SK-N-SH (cell line): ENCODE data around the gene SH3RF1. TPM values are rescaled to one million over a fixed set of nuclear protein-coding genes. Genes with fewer than 3 reads are reported as not detected.

Experiments
- CTCF ChIA-PET: fragments of 300-600, 350-600 bp; formaldehyde crosslinking; extraction: SDS; loops from one replicate; lab custom pipeline; 2021; lab: Yijun Ruan, JAX
- POLR2A ChIA-PET: fragments of 350-600 bp; sonication (Branson Sonifier 250); formaldehyde crosslinking; extraction: SDS; loops from one replicate; lab custom pipeline; 2020; ENCODE audit warnings: antibody characterized with exemption, inconsistent platforms; lab: Yijun Ruan, JAX
- DNase-seq: peaks from one replicate; pipeline ENCODE4 v3.0.0; 2012
- H2AFZ ChIP-seq: fragments of 200-600 bp; sonication (generic); 2 replicates; pipeline ENCODE4 v1.8.1; 2016; ENCODE audit warnings: antibody characterized with exemption, mild to moderate bottlenecking, low read depth
- H3F3A ChIP-seq: fragments of 200-600 bp; sonication (generic); replicated peaks from 2 replicates; pipeline ENCODE3; 2016; ENCODE audit warnings: antibody characterized with exemption, mild to moderate bottlenecking; ENCODE audit not compliant: insufficient read depth
- H3K27ac ChIP-seq, 2 experiments: fragments of 200-500 bp in 1 of 2; fragments of 200-600 bp in 1 of 2; sonication (Bioruptor generic) in 1 of 2; sonication (generic), shearing (Covaris generic) in 1 of 2; 2 replicates each; pipeline versions ENCODE4 v1.5.1 to v1.6.1; 2014 to 2016; ENCODE audit warnings: low read depth in 2 of 2, inconsistent platforms in 1 of 2, low read length in 1 of 2, mild to moderate bottlenecking in 1 of 2, mixed read lengths in 1 of 2
- H3K27me3 ChIP-seq: fragments of 200-600 bp; sonication (generic), shearing (Covaris generic); 2 replicates; pipeline ENCODE4 v1.6.1; 2016; ENCODE audit warnings: mixed run types; ENCODE audit not compliant: insufficient read depth
- H3K36me3 ChIP-seq, 2 experiments: fragments of 200-500 bp in 1 of 2; fragments of 200-600 bp in 1 of 2; sonication (Bioruptor generic) in 1 of 2; sonication (generic) in 1 of 2; replicated peaks in 1 of 2; 2 replicates each; pipeline versions ENCODE3 to v1.5.1; 2014 to 2016; ENCODE audit warnings: low read length in 1 of 2, mild to moderate bottlenecking in 1 of 2; ENCODE audit not compliant: insufficient read depth in 2 of 2, control insufficient read depth in 1 of 2
- H3K4me1 ChIP-seq, 2 experiments: fragments of 200-500 bp in 1 of 2; fragments of 200-600 bp in 1 of 2; sonication (Bioruptor generic) in 1 of 2; sonication (generic), shearing (Covaris generic) in 1 of 2; 2 replicates each; pipeline versions ENCODE4 v1.5.1 to v1.6.1; 2014 to 2016; ENCODE audit warnings: low read depth in 1 of 2, low read length in 1 of 2, mixed run types in 1 of 2; ENCODE audit not compliant: insufficient read depth in 2 of 2, control insufficient read depth in 1 of 2
- H3K4me2 ChIP-seq: fragments of 200-600 bp; sonication (generic), shearing (Covaris generic); 2 replicates; pipeline ENCODE4 v1.6.1; 2017; ENCODE audit warnings: mixed run types
- H3K4me3 ChIP-seq, 2 experiments: fragments of 200-500 bp in 1 of 2; fragments of 200-600 bp in 1 of 2; sonication (Bioruptor generic) in 1 of 2; sonication (generic), shearing (Covaris generic) in 1 of 2; 2 replicates each; pipeline versions ENCODE4 v1.5.1 to v1.8.1; 2014 to 2016; ENCODE audit warnings: low read depth in 2 of 2, inconsistent platforms in 1 of 2, low read length in 1 of 2, mild to moderate bottlenecking in 1 of 2, mixed read lengths in 1 of 2, moderate library complexity in 1 of 2
- H3K79me2 ChIP-seq: fragments of 200-600 bp; sonication (generic); 2 replicates; pipeline ENCODE4 v1.8.1; 2017; ENCODE audit warnings: mild to moderate bottlenecking; ENCODE audit not compliant: insufficient read depth
- H3K9ac ChIP-seq: fragments of 200-600 bp; sonication (generic); 2 replicates; pipeline ENCODE4 v1.6.1; 2017; ENCODE audit warnings: mixed run types
- H3K9me2 ChIP-seq: fragments of 200-600 bp; sonication (generic); 2 replicates; pipeline ENCODE4 v1.6.1; 2017; ENCODE audit warnings: mixed run types
- H3K9me3 ChIP-seq: fragments of 200-600 bp; sonication (generic); 2 replicates; pipeline ENCODE4 v1.6.1; 2017; ENCODE audit warnings: mixed run types, mild to moderate bottlenecking, moderate library complexity
- H4K20me1 ChIP-seq: fragments of 200-600 bp; sonication (generic); 2 replicates; pipeline ENCODE4 v1.6.1; 2017; ENCODE audit warnings: mild to moderate bottlenecking, mixed run types; ENCODE audit not compliant: insufficient read depth
- CHD2 ChIP-seq: fragments of 150-350 bp; IDR thresholded peaks from 2 replicates; pipeline ENCODE4 v1.6.1; 2018; ENCODE audit warnings: low read length; ENCODE audit not compliant: partially characterized antibody
- FOSL2 ChIP-seq: IDR thresholded peaks from 2 replicates; pipeline ENCODE4 v1.4.0; 2012; ENCODE audit warnings: low read depth, mild to moderate bottlenecking, moderate library complexity, borderline replicate concordance
- FOXM1 ChIP-seq: IDR thresholded peaks from 2 replicates; pipeline ENCODE4 v1.4.0; 2012; ENCODE audit warnings: low read depth, mild to moderate bottlenecking
- GABPA ChIP-seq: IDR thresholded peaks from 2 replicates; pipeline ENCODE4 v1.4.0; 2012; ENCODE audit warnings: low read depth, mild to moderate bottlenecking
- IRF3 ChIP-seq: fragments of 150-350 bp; IDR thresholded peaks from 2 replicates; pipeline ENCODE4 v1.6.1; 2016; ENCODE audit warnings: mild to moderate bottlenecking, low read depth, low read length
- JUND ChIP-seq: IDR thresholded peaks from 2 replicates; pipeline ENCODE4 v1.4.0; 2012
- RAD21 ChIP-seq: IDR thresholded peaks from 2 replicates; pipeline ENCODE4 v1.6.1; 2012; ENCODE audit warnings: mild to moderate bottlenecking, low read length
- REST ChIP-seq: IDR thresholded peaks from 2 replicates; pipeline ENCODE4 v1.6.1; 2012; ENCODE audit warnings: mild to moderate bottlenecking, low read depth, low read length, moderate library complexity
- SMC3 ChIP-seq: IDR thresholded peaks from 2 replicates; pipeline ENCODE4 v1.6.1; 2012; ENCODE audit warnings: low read depth, low read length, improper control_type of control experiment
- TAF1 ChIP-seq: IDR thresholded peaks from 2 replicates; pipeline ENCODE4 v1.6.1; 2012; ENCODE audit warnings: low read depth, mild to moderate bottlenecking, low read length, moderate library complexity, borderline replicate concordance
- TEAD4 ChIP-seq: IDR thresholded peaks from 2 replicates; pipeline ENCODE4 v1.4.0; 2012; ENCODE audit warnings: mild to moderate bottlenecking, borderline replicate concordance; ENCODE audit not compliant: insufficient read depth
- USF2 ChIP-seq: fragments of 150-350 bp; IDR thresholded peaks from 2 replicates; pipeline ENCODE4 v1.6.1; 2017; ENCODE audit warnings: antibody characterized with exemption, low read length, low read depth, borderline replicate concordance
- WGBS: methylation state at CpG from one replicate; pipeline ENCODE4 v1.1.6; 2017; ENCODE audit warnings: low lambda C conversion rate; 5-methylcytosine and 5-hydroxymethylcytosine counted together
- polyA plus RNA-seq, 3 experiments: library from polyadenylated mRNA; depleted of rRNA; stranded (reverse); fragments of >200 nt; gene quantifications; 2 replicates each; pipeline ENCODE4 v1.2.3, GENCODE V29; 2012
- TF ChIP-seq, protein P1 (sequence below): IDR thresholded peaks from 2 replicates; pipeline ENCODE4 v1.4.0; 2012; ENCODE audit warnings: low read depth, borderline replicate concordance

SH3RF1 gene
- polyA plus RNA-seq, 1 of the 3 experiments (the other 2 are of a cell fraction): 22.0 TPM

DNA sequence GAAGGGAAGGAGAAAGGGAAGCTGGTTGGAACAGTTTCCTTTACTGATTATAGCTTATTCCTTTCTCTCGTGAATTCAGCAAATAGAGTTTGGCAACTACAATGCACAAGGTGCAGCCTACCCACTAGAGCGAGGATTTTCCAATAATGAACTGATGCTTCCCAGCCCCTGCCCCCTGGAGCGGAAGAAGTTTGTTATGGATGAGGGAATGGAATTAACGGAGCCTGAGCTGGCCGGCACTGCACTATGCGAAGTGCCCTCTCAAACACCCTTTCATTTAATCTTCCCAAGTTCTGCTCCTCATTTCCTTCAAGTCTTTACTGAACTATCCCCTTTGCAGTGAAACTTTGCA lies 218.2 kb downstream of the SH3RF1 start:
- no peak for DNase-seq
- Histone ChIP-seq H4K20me1 (no peaks in the 10 kb centered on the region), H3K36me3 (no peaks in the 10 kb centered on the region), H3K9me3 (no peaks in the 10 kb centered on the region)
- TF ChIP-seq CHD2: no peak
- TF ChIP-seq, all 33 proteins: peak for 0
- Histone ChIP-seq H3K27ac (no peak overlapping the region), H3K9ac (no peak overlapping the region), H3K79me2 (no peaks in the 10 kb centered on the region), H2AFZ (no peak overlapping the region), H3K9me2 (no peaks in the 10 kb centered on the region), H3K4me3 (no peak overlapping the region), H3K27me3 (no peaks in the 10 kb centered on the region), H3K4me1 (no peaks in the 10 kb centered on the region), H3F3A (no peaks in the 10 kb centered on the region), H3K4me2 (no peak overlapping the region)
- ChIA-PET POLR2A (no interaction called here), CTCF (no interaction called here)
- WGBS: 97% methylated on average over 6 of the region's 6 CpGs

GRCh38 chr4:169051761-169052593 lies 218.8 kb downstream of the SH3RF1 start:
- Histone ChIP-seq H3K9me2 (no peaks in the 10 kb centered on the region), H3K9ac (no peak overlapping the region), H3K36me3 (no peaks in the 10 kb centered on the region), H3K79me2 (no peaks in the 10 kb centered on the region), H2AFZ (no peak overlapping the region), H3K4me1 (no peaks in the 10 kb centered on the region), H3K4me3 (no peak overlapping the region), H3K27ac (no peak overlapping the region), H4K20me1 (no peaks in the 10 kb centered on the region), H3K9me3 (no peaks in the 10 kb centered on the region), H3K4me2 (no peak overlapping the region), H3F3A (no peaks in the 10 kb centered on the region), H3K27me3 (no peaks in the 10 kb centered on the region)
- CTCF ChIA-PET: no interaction called here
- POLR2A ChIA-PET: no interaction called here
- WGBS: 80% methylated on average over 8 of the region's 10 CpGs
- no peak for DNase-seq
- TF ChIP-seq, protein P1, sequence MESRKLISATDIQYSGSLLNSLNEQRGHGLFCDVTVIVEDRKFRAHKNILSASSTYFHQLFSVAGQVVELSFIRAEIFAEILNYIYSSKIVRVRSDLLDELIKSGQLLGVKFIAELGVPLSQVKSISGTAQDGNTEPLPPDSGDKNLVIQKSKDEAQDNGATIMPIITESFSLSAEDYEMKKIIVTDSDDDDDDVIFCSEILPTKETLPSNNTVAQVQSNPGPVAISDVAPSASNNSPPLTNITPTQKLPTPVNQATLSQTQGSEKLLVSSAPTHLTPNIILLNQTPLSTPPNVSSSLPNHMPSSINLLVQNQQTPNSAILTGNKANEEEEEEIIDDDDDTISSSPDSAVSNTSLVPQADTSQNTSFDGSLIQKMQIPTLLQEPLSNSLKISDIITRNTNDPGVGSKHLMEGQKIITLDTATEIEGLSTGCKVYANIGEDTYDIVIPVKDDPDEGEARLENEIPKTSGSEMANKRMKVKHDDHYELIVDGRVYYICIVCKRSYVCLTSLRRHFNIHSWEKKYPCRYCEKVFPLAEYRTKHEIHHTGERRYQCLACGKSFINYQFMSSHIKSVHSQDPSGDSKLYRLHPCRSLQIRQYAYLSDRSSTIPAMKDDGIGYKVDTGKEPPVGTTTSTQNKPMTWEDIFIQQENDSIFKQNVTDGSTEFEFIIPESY: no peak
- TF ChIP-seq REST (no peak), FOXM1 (no peak), GABPA (no peak), FOSL2 (no peak), JUND (no peak), USF2 (no peak), TEAD4 (no peak), RAD21 (no peak), TAF1 (no peak), SMC3 (no peak), IRF3 (no peak)
